T-helper 2 cell treated with Interferon-gamma antibody and Interleukin-4, amounts not matched to agents 5 μg/mL and 100 μg/mL, for 36 hours (primary cell): Measurements from ENCODE around the gene AGFG1.
"Not testable (repeated sequence)": the region's sequence is repeated elsewhere in the genome, so short reads cannot be mapped to it uniquely, and the experiment has no call there.

Experiments
- DNase-seq: peaks from one replicate; pipeline ENCODE4 v3.0.0; 2021; ENCODE audit warnings: low spot score
- H3K27ac Mint-ChIP-seq: one replicate; pipeline ENCODE4 v1.8.0; 2021; ENCODE audit warnings: mild to moderate bottlenecking, mixed read lengths
- H3K27me3 Mint-ChIP-seq: one replicate; pipeline ENCODE4 v1.8.0; 2021; ENCODE audit warnings: low read depth, mixed read lengths
- H3K36me3 Mint-ChIP-seq: one replicate; pipeline ENCODE4 v1.8.0; 2021; ENCODE audit warnings: low read depth, mixed read lengths
- H3K4me1 Mint-ChIP-seq: one replicate; pipeline ENCODE4 v1.8.0; 2021; ENCODE audit warnings: low read depth, mixed read lengths
- H3K4me3 Mint-ChIP-seq: one replicate; pipeline ENCODE4 v1.8.0; 2022; ENCODE audit warnings: mild to moderate bottlenecking, moderate library complexity, mixed read lengths
- H3K9me3 Mint-ChIP-seq: one replicate; pipeline ENCODE4 v1.8.0; 2021; ENCODE audit warnings: mixed read lengths

Gene AGFG1

DNA sequence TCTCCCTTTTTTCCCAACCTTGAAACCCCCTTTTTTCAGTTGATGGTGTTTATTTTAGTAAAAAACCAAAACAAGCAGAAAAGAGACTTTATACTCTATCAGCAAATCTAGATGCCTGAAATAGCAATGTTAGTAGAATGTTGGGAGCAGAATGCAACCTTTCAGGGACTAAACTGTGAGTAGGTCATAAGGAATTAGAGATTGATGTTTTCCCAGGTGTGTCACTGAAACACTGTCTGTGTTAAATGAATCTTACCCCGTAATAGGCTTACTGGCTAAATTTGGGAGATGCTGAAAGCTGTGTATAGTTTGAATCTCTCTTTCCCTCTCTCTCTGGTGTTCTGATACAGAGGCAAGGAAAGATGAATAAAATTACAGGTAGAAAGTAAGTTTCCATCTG lies 43.8 kb downstream of the AGFG1 start:
- peaks cover 6% of the 10 kb centered on the region for H3K36me3 Mint-ChIP-seq
- H3K27ac Mint-ChIP-seq, result no peak overlapping the region
- H3K4me3 Mint-ChIP-seq, result no peak overlapping the region
- DNase-seq, result no peak
- no peaks in the 10 kb centered on the region for H3K27me3 Mint-ChIP-seq
- H3K9me3 Mint-ChIP-seq, result no peaks in the 10 kb centered on the region
- H3K4me1 Mint-ChIP-seq, result peaks cover 15% of the 10 kb centered on the region

DNA sequence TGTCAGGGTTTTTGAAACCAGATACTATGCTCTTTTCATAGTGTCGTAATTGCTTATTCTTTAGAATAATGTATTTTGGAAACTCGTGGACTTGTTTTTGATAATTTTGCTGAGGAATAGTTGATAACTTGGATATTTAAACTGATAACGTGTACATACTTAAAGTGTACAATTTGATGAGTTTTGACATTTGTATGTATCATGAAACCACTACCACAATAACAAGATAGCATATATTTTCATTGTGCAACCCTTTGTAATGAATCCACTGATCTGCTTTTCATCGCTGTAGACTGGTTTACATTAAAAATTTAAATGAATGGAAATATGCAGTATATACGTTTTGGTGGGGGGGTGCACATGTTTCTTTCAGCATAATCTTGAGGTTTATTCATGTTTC lies 45.8 kb downstream of the AGFG1 start:
- Mint-ChIP-seq H3K27ac (no peak overlapping the region), H3K4me1 (peaks cover 9% of the 10 kb centered on the region), H3K4me3 (no peak overlapping the region), H3K36me3 (peaks cover 6% of the 10 kb centered on the region), H3K9me3 (no peaks in the 10 kb centered on the region), H3K27me3 (no peaks in the 10 kb centered on the region)
- DNase-seq, result no peak

DNA sequence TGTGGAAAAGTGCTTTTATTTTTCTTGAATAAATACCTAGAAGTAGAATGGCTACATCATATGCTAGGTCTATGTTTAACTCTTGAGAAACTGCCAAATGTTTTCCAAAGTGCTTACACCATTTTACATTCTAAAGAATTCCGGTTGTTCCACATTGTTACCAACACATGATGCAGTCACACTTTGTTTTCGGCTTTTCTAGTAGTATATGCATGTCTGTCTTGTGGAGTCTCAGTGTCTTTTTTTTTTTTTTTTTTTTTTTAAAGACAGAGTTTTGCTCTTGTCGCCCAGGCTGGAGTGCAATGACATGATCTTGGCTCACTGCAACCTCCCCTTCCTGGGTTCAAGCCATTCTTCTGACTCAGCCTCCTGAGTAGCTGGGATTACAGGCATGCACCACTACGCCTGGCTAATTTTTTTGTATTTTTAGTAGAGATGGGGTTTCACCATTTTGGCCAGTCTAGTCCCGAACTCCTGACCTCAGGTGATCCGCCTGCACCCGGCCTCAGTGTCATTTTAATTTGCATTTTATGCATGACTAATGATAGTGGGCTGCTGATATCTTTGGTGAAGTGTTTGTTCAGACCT lies 46.4 kb downstream of the AGFG1 start:
- not testable (repeated sequence) for H3K9me3 Mint-ChIP-seq, H3K4me3 Mint-ChIP-seq, H3K27me3 Mint-ChIP-seq, H3K36me3 Mint-ChIP-seq, H3K4me1 Mint-ChIP-seq, DNase-seq, H3K27ac Mint-ChIP-seq

DNA sequence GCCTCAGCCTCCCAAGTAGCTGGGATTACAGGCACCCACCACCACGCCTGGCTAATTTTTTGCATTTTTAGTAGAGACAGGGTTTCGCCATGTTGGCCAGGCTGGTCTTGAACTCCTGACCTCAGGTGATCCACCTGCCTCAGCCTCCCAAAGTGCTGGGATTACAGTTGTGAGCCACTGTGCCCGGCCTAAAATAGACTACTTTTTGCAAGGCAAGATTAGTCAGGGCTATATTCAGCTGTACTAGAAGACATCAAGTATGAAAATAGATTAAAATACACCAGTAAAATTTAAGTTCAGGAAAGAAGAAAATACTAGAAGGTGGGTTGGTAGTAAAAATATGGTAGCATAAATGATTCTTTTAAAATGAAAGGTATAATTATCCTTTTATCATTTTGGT lies 49.2 kb downstream of the AGFG1 start:
- not testable (repeated sequence) for H3K4me1 Mint-ChIP-seq, DNase-seq, H3K9me3 Mint-ChIP-seq, H3K4me3 Mint-ChIP-seq, H3K27me3 Mint-ChIP-seq, H3K27ac Mint-ChIP-seq
- peaks cover 19% of the 10 kb centered on the region for H3K36me3 Mint-ChIP-seq

DNA sequence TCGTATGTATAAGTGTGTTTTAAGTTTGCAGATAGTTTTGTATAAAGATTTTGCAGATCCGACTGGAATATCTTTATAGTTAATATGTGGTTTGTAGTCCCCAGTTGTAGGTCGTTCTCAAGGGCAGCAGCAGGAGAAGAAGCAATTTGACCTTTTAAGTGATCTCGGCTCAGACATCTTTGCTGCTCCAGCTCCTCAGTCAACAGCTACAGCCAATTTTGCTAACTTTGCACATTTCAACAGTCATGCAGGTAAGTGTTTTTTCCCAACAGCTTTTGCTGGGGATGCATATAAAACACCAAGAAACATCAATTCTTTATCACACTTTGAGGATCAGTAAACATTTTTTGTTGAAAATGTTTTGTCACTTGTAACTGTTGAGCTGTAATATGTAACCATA lies 52.7 kb downstream of the AGFG1 start:
- no peaks in the 10 kb centered on the region for H3K27me3 Mint-ChIP-seq
- H3K36me3 Mint-ChIP-seq, result peaks cover 24% of the 10 kb centered on the region
- peaks cover 9% of the 10 kb centered on the region for H3K4me1 Mint-ChIP-seq
- no peak overlapping the region for H3K4me3 Mint-ChIP-seq
- no peak for DNase-seq
- no peak overlapping the region for H3K27ac Mint-ChIP-seq
- no peaks in the 10 kb centered on the region for H3K9me3 Mint-ChIP-seq

DNA sequence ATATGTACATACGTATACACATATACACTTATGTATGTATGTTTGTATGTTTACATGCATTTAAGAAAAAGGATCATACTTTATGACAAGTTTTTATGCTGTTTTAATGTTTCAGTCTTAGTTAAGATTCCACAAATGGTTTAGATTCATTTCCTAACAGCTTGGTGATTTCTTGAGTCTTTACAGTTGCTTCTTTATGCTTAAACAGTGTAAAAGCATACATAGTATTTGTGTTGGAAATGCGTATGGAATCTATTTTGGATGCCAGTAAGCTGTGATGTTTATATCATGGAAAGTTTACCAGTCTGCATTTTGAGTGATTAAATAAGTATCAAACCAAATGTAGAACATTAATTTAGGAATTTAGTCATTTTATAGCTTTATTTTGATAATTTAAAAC lies 55.4 kb downstream of the AGFG1 start:
- Mint-ChIP-seq H3K27ac (no peak overlapping the region), H3K27me3 (no peaks in the 10 kb centered on the region), H3K4me3 (no peak overlapping the region), H3K4me1 (peaks cover 8% of the 10 kb centered on the region), H3K36me3 (peaks cover 27% of the 10 kb centered on the region), H3K9me3 (no peaks in the 10 kb centered on the region)
- DNase-seq, result no peak

DNA sequence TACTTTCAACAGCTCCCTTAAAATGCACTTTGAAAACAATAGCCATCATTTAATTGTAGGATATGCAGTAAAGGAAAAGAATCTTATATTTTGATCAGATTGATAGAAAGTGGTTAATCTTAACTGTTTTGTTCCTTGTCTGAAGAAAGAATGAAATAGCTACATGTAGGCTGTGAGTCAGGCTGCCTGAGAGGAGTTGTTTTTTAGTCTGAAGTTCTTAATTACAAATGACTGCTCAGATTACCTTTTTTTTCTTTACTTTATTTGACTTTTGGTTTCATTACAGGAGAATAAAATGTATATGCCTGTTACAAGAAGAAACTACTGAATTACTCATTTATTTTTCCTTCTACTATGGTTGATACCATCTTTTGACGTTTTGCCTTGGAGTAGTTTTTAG lies 56.8 kb downstream of the AGFG1 start:
- DNase-seq, result no peak
- H3K9me3 Mint-ChIP-seq, result no peaks in the 10 kb centered on the region
- peak overlapping the region; percentile 39 for H3K27ac Mint-ChIP-seq
- H3K36me3 Mint-ChIP-seq, result peaks cover 35% of the 10 kb centered on the region
- no peaks in the 10 kb centered on the region for H3K27me3 Mint-ChIP-seq
- peaks cover 8% of the 10 kb centered on the region for H3K4me1 Mint-ChIP-seq
- H3K4me3 Mint-ChIP-seq, result no peak overlapping the region

DNA sequence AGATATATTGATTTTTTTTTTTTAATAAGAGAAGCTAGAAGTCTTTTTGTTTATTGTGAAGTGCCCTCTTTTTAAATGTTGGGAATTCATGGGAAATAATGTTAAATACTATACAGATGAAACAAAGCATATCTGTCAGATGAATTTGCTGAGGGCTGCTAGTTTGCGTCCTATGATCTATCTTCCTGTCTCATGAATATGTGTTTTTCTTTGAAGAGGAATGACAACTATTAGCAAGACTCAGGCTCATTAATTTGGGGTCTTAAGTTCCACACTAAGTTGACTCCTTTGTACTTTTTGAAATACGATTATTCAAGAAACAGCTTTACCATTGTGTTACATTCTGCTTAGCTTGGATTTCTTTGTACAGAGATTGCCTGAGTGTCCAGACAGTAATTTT lies 57.9 kb downstream of the AGFG1 start:
- H3K27ac Mint-ChIP-seq, result no peak overlapping the region
- H3K36me3 Mint-ChIP-seq, result peaks cover 31% of the 10 kb centered on the region
- no peak for DNase-seq
- no peaks in the 10 kb centered on the region for H3K9me3 Mint-ChIP-seq
- no peaks in the 10 kb centered on the region for H3K27me3 Mint-ChIP-seq
- no peak overlapping the region for H3K4me3 Mint-ChIP-seq
- H3K4me1 Mint-ChIP-seq, result peaks cover 8% of the 10 kb centered on the region

DNA sequence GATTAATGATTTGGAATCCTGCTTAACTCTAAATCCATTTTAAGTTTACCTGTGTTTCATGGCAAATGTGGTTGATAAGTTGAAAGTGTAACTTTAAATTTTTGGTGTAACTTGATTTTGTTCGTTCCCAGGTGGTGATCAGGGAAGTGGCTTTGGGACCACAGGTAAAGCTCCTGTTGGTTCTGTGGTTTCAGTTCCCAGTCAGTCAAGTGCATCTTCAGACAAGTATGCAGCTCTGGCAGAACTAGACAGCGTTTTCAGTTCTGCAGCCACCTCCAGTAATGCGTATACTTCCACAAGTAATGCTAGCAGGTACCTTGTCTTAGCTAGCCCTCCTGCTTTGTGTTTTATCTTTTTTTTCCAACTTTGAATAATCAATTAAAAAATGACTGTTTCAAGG lies 62.8 kb downstream of the AGFG1 start:
- H3K9me3 Mint-ChIP-seq, result no peaks in the 10 kb centered on the region
- H3K4me1 Mint-ChIP-seq, result no peaks in the 10 kb centered on the region
- H3K27me3 Mint-ChIP-seq, result no peaks in the 10 kb centered on the region
- H3K36me3 Mint-ChIP-seq, result peaks cover 49% of the 10 kb centered on the region
- no peak for DNase-seq
- no peak overlapping the region for H3K27ac Mint-ChIP-seq
- no peak overlapping the region for H3K4me3 Mint-ChIP-seq

DNA sequence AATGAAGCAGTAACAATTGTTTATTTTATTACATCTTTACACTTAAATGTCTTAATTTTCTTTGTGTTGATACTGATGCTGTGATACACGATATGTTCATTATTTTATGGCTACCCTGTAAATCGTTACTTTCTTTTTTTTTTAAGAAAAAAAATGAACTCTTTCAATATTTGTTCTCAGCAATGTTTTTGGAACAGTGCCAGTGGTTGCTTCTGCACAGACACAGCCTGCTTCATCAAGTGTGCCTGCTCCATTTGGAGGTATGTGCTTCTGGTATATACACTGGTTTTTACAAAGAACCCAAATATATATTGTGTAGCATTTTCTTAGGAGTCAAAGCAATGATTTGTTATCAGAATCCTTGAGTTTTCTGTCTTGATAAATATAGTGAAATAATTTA lies 64.5 kb downstream of the AGFG1 start:
- Mint-ChIP-seq H3K27me3 (no peaks in the 10 kb centered on the region), H3K4me3 (no peak overlapping the region), H3K27ac (no peak overlapping the region), H3K9me3 (peaks cover 13% of the 10 kb centered on the region), H3K4me1 (no peaks in the 10 kb centered on the region), H3K36me3 (peaks cover 64% of the 10 kb centered on the region)
- DNase-seq, result no peak

DNA sequence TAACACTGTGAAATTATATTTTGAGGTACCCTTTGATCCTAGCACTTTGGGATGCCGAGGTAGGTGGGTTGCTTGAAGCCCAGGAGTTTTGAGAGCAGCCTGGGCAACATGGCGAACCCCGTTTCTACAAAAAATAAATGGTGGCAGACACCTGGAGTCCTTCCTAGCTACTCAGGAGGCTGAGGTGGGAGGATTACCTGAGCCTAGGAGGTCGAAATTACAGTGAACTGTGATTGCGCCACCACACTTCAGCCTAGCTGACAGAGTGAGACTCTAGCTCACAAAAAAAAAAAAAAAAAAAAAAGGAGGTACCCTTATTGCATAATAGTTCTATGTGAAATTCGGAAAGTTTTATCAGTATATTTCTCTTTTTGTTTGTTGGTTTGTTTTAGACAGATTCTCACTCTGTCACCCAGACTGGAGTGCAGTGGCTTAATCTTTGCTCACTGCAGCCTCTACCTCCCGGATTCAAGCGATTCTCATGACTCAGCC lies 67.6 kb downstream of the AGFG1 start:
- no peaks in the 10 kb centered on the region for H3K27me3 Mint-ChIP-seq
- H3K36me3 Mint-ChIP-seq, result peaks cover 72% of the 10 kb centered on the region
- H3K4me3 Mint-ChIP-seq, result no peak overlapping the region
- H3K9me3 Mint-ChIP-seq, result peaks cover 14% of the 10 kb centered on the region
- peaks cover 2% of the 10 kb centered on the region for H3K4me1 Mint-ChIP-seq
- no peak for DNase-seq
- no peak overlapping the region for H3K27ac Mint-ChIP-seq

DNA sequence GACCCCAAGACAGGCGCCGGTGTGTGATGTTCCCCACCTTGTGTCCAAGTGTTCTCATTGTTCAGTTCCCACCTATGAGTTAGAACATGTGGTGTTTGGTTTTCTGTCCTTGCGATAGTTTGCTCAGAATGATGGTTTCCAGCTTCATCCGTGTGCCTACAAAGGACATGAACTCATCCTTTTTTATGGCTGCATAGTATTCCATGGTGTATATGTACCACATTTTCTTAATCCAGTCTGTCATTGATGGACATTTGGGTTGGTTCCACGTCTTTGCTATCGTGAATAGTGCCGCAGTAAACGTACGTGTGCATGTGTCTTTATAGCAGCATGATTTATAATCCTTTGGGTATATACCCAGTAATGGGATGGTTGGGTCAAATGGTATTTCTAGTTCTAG lies 68.4 kb downstream of the AGFG1 start:
- H3K27me3 Mint-ChIP-seq, H3K27ac Mint-ChIP-seq, H3K4me3 Mint-ChIP-seq, DNase-seq, H3K4me1 Mint-ChIP-seq: not testable (repeated sequence)
- Mint-ChIP-seq H3K36me3 (peaks cover 77% of the 10 kb centered on the region), H3K9me3 (peaks cover 14% of the 10 kb centered on the region)

DNA sequence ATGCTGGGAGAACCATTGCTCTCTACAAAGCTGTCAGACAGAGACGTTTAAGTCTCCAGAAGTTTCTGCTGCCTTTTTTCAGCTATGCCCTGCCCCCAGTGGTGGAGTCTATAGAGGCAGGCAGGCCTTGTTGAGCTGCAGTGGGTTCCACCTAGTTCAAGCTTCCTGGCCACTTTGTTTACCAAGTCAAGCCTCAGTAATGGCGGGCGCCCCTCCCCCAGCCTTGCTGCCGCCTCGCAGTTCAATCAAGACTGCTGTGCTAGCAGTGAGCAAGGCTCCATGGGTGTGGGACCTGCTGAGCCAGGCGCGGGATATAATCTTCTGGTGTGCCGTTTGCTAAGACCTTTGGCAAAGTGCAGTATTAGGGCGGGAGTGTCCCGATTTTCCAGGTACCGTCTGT lies 74.0 kb downstream of the AGFG1 start:
- Mint-ChIP-seq H3K9me3 (peaks cover 6% of the 10 kb centered on the region), H3K4me3 (no peak overlapping the region), H3K27me3 (no peaks in the 10 kb centered on the region), H3K27ac (no peak overlapping the region), H3K4me1 (peaks cover 2% of the 10 kb centered on the region), H3K36me3 (peaks cover 48% of the 10 kb centered on the region)
- no peak for DNase-seq

DNA sequence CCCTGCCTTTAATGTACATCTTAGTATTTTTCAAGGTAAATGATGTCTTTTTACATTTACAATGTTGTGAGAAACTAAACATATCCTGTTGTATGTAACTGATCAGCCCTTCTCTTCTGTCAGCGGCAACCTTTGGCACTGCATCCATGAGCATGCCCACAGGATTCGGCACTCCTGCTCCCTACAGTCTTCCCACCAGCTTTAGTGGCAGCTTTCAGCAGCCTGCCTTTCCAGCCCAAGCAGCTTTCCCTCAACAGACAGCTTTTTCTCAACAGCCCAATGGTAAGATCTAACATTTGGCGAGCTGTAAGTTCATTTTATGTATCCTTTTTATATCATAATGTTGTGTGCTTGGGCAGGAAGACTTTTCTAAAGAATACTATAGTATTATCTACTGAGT lies 79.9 kb downstream of the AGFG1 start:
- DNase-seq, result no peak
- no peaks in the 10 kb centered on the region for H3K4me1 Mint-ChIP-seq
- H3K27ac Mint-ChIP-seq, result no peak overlapping the region
- no peaks in the 10 kb centered on the region for H3K27me3 Mint-ChIP-seq
- no peak overlapping the region for H3K4me3 Mint-ChIP-seq
- H3K9me3 Mint-ChIP-seq, result no peaks in the 10 kb centered on the region
- H3K36me3 Mint-ChIP-seq, result peaks cover 23% of the 10 kb centered on the region

DNA sequence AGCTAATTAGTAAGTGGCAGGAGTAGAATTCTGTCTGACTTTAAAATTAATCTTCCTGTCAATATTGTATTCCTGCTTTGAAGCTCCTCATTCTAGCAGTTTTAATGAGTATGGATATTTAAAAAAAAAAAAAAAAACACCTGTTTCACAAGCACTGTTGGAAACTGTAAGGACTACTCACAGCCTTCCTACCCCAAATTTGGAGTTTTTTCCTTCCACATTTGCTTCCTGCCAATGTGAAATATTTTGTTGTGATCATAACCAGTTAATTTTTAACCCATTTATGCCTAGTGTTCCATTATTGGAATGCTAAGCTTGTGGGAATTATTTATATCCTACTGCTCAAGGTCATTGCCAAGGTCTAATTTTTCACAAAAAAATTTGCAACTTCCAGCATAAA lies 90.6 kb downstream of the AGFG1 start:
- no peaks in the 10 kb centered on the region for H3K9me3 Mint-ChIP-seq

More for the DNA sequence above, 90.6 kb downstream of the AGFG1 start:
- Mint-ChIP-seq H3K27ac (no peak overlapping the region), H3K27me3 (no peaks in the 10 kb centered on the region), H3K4me3 (no peak overlapping the region), H3K4me1 (no peaks in the 10 kb centered on the region), H3K36me3 (peaks cover 2% of the 10 kb centered on the region)
- DNase-seq, result no peak
